HG02610 (cell line): ENCODE results near the gene TACR1.
"Not testable (repeated sequence)": the region's sequence is repeated elsewhere in the genome, so short reads cannot be mapped to it uniquely, and the experiment has no call there.

Experiments
- ATAC-seq: cut with Tn5 transposase; IDR thresholded peaks from one replicate; pipeline ENCODE4 v1.9.1; 2021; ENCODE audit warnings: mild to moderate bottlenecking, moderate library complexity; ENCODE audit not compliant: unreplicated experiment

The TACR1 gene

GRCh38 chr2:75147884-75148283, 51.4 kb downstream of the TACR1 start:
- not testable (repeated sequence) for ATAC-seq

GRCh38 chr2:75146606-75147332, 52.6 kb downstream of the TACR1 start:
- ATAC-seq = no peak

GRCh38 chr2:75146221-75146605, 53.1 kb downstream of the TACR1 start:
- not testable (repeated sequence) for ATAC-seq

- ATAC-seq = no peak
These were observed 57.2 kb downstream of the TACR1 start for GRCh38 chr2:75142081-75142480.

- no peak for ATAC-seq
These were observed 59.0 kb downstream of the TACR1 start for GRCh38 chr2:75140288-75140687.

GRCh38 chr2:75139171-75139570, 60.1 kb downstream of the TACR1 start:
- ATAC-seq = no peak

- no peak for ATAC-seq
These were observed 60.8 kb downstream of the TACR1 start for GRCh38 chr2:75138528-75138927.

GRCh38 chr2:75135776-75136400, 63.4 kb downstream of the TACR1 start:
- ATAC-seq = no peak

- no peak for ATAC-seq
These were observed 64.5 kb downstream of the TACR1 start for GRCh38 chr2:75134860-75135259.

GRCh38 chr2:75133621-75134570, 65.4 kb downstream of the TACR1 start:
- ATAC-seq = no peak

- no peak for ATAC-seq
These were observed 69.1 kb downstream of the TACR1 start for GRCh38 chr2:75130171-75130570.

- no peak for ATAC-seq
These were observed 75.4 kb downstream of the TACR1 start for GRCh38 chr2:75123876-75124275.

GRCh38 chr2:75113231-75113869, 86.0 kb downstream of the TACR1 start:
- ATAC-seq = no peak

GRCh38 chr2:75108937-75109482, 90.3 kb downstream of the TACR1 start:
- ATAC-seq = no peak

- no peak for ATAC-seq
These were observed 97.3 kb downstream of the TACR1 start for GRCh38 chr2:75102011-75102410.

GRCh38 chr2:75100801-75101151, 98.5 kb downstream of the TACR1 start:
- ATAC-seq = no peak

GRCh38 chr2:75100011-75100800, 99.1 kb downstream of the TACR1 start:
- no peak for ATAC-seq

GRCh38 chr2:75099521-75099922, 99.8 kb downstream of the TACR1 start:
- no peak for ATAC-seq

- no peak for ATAC-seq
These were observed 100.5 kb downstream of the TACR1 start for GRCh38 chr2:75098856-75099255.

GRCh38 chr2:75097831-75098230, 101.5 kb downstream of the TACR1 start:
- ATAC-seq = no peak
